ENCODE measurements around the gene SIMC1.

The SIMC1 gene

GRCh38 chr5:176364765-176365350 is 126.6 kb downstream of the SIMC1 start:
- no peak for DNase-seq (ENCODE audit: low spot score)

- peak; percentile 26 for DNase-seq (ENCODE audit: low spot score)
Observed at GRCh38 chr5:176365351-176366231, 127.4 kb downstream of the SIMC1 start, which contains the start of gene ARL10. TSS of gene ARL10 (plus strand) at chr5:176365487. CDS start at chr5:176365564, 77 bp downstream.

- no peak for DNase-seq (ENCODE audit: low spot score)
Observed at GRCh38 chr5:176366232-176366894, 128.1 kb downstream of the SIMC1 start.

DNA sequence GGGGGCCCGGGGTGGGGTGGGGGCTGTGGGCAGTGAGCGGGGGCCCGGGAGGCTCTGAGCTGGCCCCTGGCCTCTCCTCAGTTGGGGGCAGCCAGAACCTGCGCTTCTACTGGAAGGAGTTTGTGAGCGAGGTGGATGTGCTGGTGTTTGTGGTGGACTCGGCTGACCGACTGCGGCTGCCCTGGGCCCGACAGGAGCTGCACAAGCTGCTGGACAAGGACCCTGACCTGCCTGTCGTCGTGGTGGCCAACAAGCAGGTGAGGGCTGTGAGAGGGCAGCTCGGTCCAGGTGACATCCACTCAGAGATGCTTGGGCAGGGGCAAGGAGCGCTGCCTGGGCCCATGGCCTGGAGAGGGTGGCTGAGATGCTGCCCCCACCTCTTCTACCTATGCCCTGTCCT is 130.5 kb downstream of the SIMC1 start:
- DNase-seq (ENCODE audit: low spot score), result no peak

- no peak for DNase-seq (ENCODE audit: low spot score)
Observed at GRCh38 chr5:176369934-176370711, 131.9 kb downstream of the SIMC1 start.

GRCh38 chr5:176371621-176372539 is 133.7 kb downstream of the SIMC1 start:
- DNase-seq (ENCODE audit: low spot score), result peak; percentile 71

- no peak for DNase-seq (ENCODE audit: low spot score)
Observed at GRCh38 chr5:176373100-176373818, 135.0 kb downstream of the SIMC1 start.

GRCh38 chr5:176379881-176380280 is 141.7 kb downstream of the SIMC1 start:
- DNase-seq (ENCODE audit: low spot score), result no peak

GRCh38 chr5:176381423-176381822 is 143.2 kb downstream of the SIMC1 start:
- no peak for DNase-seq (ENCODE audit: low spot score)

GRCh38 chr5:176381979-176382378 is 143.8 kb downstream of the SIMC1 start:
- no peak for DNase-seq (ENCODE audit: low spot score)

- no peak for DNase-seq (ENCODE audit: low spot score)
Observed at GRCh38 chr5:176382721-176383120, 144.5 kb downstream of the SIMC1 start.

DNA sequence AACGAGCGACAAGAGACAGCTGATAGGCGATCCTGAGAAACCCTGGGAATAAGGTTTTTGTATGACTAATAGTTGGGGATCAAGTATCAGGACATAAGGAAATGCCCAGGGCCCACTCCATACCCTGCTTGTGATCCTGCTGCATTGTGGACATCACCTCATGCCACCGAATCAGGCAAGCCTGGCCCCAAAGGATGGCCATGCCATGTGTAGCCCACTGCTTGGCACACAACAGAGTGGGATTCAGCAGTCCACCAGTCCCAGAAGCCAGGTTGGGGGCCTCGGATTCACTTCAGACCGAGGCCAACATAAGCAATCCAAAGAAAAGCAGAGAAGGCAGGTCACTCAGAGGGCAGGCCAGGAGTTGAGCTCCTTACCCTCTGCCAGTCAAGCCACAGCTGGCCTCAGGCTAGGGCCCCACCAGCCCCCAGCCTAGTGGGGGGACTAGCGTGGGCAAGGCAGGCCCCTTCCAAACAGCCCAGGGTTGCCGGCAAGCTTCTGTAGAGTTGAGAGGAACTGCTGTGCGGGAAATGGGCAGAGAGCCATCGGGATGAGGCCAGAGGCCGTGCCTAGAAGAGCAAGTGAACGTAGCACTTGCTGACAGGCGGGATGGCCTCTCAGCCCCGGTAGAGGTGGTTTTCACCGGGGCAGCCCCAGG is 145.2 kb downstream of the SIMC1 start:
- DNase-seq (ENCODE audit: low spot score), result no peak

DNA sequence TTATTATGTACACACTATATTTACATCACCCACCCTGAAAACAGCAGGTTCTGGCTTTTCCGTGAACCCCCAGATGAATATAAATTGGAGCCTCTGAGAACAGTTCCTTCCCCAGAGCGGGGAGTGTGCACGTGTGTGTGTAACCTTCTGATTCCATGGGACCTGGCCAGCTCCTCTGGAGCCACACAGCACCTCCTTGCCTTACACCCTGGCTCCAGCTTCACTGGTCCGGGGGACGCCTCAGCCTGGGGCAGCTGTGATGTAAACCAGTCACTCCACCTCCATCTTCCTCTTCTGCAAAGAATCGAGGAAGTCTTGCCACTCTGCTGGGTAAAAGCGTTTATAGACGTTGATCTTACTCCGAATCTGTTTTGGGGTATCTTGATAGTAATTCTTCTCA is 145.7 kb downstream of the SIMC1 start:
- no peak for DNase-seq (ENCODE audit: low spot score)

DNA sequence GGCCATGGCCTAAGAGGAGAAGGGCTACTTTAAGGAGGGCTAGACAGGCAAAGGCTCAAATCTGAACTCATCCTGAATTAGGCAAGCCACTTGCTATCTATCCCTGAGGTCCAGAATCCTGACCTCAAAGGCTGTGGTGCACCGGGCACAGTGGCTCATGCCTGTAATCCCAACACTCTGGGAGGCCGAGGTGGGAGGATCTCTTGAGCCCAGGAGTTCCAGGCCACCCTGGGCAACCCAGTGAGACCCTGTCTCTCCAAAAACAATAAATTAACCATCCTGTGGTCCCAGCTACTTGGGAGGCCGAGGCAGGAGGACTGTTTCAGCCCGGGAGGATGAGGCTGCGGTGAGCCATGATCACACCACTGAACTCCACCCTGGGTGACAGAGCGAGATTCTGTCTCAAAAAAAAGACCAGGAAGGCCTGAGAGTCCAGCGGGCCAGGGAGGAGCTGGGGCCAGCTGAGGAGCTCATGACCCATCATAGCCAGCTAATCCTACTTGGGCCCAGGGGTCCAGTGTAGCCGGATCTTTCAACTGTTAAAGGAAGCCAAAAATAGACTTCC is 146.2 kb downstream of the SIMC1 start:
- no peak for DNase-seq (ENCODE audit: low spot score)

DNA sequence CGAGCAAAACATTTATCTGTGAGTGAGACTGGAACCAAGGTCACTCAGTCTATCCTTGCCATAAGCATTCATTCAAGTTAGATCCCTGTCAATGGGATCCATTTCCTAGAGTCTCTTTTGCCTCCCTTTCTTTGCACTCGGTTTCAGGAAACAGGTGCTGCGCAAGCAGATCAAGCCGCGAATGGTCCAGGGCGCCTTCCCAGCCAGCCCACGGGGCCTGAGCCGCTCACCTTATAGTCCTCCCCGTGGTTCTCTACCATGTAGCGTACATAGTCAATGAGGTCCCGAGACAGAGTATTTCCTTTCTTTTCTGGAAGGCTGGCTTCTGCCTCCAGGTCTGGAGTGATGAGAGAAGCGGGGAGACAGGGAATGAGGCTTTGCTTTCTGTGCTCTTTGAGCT is 146.8 kb downstream of the SIMC1 start:
- DNase-seq (ENCODE audit: low spot score), result no peak

DNA sequence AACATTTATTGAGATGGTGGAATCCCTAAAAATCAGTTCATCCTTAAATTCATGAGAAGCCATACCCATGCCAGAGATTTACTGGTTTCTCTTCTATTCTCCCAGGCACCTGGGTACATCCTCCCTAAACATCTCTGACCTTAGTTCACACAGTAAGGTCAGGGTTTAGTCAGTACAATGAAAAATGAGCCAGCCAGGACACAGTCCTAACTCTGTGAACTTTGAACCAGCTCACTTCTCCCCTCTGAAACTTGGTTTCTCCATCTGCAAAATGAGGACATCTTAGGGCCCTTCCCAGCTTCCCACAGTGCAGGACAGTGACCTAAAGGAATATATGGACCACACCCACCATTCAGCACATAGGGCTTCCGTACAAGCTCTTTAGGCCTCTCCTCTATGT is 148.3 kb downstream of the SIMC1 start:
- DNase-seq (ENCODE audit: low spot score), result no peak

DNA sequence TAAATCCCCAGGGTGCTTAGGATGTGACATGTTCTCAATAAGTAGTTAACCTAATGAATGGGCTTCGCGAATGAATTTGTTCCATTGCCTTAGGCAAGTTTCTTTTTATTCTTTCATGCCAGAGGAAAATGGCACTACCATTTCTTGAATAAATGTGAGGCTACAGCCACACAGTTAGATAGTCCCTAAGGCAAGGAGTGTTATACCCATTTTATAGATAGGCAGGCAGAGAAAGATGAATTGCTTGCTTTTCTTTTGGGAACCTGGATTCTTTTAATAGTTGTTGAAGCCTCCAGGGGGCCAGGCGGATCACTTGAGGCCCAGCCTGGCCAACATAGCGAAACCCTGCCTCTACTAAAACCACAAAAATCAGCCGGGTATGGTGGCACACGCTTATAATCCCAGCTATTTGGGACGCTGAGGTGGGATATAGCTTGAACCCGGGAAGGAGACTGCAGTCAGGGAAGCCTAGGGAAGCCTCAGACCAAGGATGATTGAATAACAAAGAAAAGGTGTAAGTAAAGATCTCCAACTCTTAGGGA is 149.2 kb downstream of the SIMC1 start:
- DNase-seq (ENCODE audit: low spot score), result no peak

- peak; percentile 49 for DNase-seq (ENCODE audit: low spot score)
Observed at GRCh38 chr5:176388003-176388443, 149.8 kb downstream of the SIMC1 start.
